SW 1271 (cell line): ENCODE measurements around the gene TMEM255B.
"Not testable (repeated sequence)": the region's sequence is repeated elsewhere in the genome, so short reads cannot be mapped to it uniquely, and the experiment has no call there.

Experiments
- DNase-seq, 2 experiments: peaks; one replicate each; lab custom pipeline; 2025; lab: John Stamatoyannopoulos, UW

Gene TMEM255B

DNA sequence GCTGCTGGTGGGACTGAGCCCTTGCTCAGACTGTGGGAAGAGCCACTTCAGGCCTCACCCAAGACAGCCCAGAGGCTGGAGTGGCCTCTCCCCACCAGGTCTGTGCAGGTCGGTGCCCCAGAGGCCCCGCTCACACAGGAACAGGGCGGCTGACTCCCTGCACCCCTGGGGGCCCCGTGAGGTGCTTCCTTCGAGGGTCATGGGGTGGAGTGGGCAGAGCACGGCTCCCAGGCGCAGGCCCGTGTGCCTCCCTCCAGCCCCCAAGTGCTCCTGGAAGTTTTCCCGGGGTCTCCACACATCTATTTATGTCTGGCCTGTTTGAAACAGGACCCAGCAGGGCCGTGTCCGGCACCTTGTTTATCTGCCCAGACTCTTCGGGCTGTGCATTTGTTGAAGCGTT, 9.5 kb upstream of the TMEM255B start:
- no peak for DNase-seq

DNA sequence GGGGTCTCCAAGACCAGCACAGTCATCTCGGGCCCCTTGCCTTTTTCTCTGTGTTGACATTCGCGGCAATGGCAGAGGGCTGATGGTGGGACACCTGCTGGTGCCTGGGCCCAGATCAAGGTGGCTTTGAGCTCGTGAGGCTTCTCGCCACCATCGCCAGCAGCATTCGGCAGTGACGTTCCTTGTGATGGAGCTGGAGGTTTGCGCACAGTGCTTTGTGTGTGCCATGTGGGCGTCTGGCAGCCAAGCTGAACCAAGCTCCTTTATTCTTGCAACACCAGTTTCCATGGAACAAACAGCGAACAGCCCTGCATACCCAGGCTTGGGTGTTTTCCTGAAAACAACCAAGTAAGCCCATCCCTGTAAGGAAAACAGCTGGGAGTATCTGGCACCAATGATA, 9.1 kb upstream of the TMEM255B start:
- no peak for DNase-seq

GRCh38 chr13:113750554-113751399, 8.2 kb upstream of the TMEM255B start:
- no peak for DNase-seq

GRCh38 chr13:113751491-113751890, 7.5 kb upstream of the TMEM255B start:
- DNase-seq, result no peak

DNA sequence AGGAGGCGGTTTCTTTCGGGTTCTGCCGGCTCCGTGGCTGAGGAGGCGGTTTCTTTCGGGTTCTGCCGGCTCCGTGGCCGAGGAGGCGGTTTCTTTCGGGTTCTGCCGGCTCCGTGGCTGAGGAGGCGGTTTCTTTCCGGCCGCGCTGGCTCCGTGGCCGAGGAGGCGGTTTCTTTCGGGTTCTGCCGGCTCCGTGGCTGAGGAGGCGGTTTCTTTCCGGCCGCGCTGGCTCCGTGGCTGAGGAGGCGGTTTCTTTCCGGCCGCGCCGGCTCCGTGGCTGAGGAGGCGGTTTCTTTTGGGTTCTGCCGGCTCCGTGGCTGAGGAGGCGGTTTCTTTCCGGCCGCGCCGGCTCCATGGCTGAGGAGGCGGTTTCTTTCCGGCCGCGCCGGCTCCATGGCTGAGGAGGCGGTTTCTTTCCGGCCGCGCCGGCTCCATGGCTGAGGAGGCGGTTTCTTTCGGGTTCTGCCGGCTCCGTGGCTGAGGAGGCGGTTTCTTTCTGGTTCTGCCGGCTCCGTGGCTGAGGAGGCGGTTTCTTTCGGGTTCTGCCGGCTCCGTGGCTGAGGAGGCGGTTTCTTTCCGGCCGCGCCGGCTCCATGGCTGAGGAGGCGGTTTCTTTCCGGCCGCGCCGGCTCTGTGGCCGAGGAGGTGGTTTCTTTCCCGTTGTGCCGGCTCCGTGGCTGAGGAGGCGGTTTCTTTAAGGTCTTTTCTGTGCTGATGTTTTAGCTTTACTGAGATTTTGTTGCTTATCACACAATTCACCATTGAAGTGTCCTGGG, 6.6 kb upstream of the TMEM255B start:
- not testable (repeated sequence) for DNase-seq

DNA sequence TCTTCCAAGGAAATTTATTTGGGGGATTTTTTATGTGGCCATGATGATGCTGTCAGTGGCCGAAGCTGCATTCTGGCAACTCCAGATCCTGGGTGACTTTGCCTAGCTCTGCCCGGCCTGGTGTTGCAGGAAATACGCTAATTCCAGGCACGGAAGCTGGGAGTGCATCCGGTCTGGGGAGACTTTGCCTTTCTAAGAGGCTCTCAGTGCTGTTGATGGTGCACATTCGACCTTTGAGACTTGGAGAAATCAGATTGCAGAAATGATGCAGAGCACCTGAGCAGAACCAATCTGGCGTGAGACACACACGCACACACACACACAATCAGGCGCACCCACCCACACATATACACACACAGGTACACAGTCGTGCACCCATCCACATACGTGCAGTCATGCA, 5.9 kb upstream of the TMEM255B start:
- DNase-seq, result no peak

- no peak for DNase-seq
Measured at GRCh38 chr13:113754242-113754641, 4.8 kb upstream of the TMEM255B start.

- DNase-seq, result no peak
Measured at GRCh38 chr13:113754691-113755090, 4.3 kb upstream of the TMEM255B start.

DNA sequence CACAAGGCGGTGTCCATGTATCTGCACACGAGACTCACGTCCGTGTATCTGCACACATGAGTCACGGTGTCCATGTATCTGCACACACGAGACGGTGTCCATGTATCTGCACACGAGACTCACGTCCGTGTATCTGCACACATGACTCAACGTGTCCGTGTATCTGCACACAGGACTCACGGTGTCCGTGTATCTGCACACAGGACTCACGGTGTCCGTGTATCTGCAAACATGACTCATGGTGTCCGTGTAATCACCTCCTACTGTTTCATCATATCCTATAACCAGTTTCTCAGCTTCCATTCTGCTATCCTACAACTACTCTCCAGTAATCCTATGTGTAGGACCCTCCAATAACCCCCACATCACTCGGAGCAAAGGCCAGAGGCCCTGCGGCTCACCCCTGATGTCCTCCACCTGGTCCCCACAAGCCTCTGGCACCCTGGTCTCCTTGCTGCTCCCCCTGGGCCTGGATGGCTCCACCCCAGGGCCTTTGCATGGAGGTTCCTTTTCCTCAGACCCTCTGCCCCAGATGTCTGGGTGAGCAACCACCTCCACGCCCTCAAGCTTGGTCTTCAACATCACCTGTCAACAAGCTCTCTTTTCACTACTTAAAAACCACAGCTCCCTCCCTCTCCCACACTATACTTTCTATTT, 2.5 kb upstream of the TMEM255B start:
- DNase-seq, result no peak

DNA sequence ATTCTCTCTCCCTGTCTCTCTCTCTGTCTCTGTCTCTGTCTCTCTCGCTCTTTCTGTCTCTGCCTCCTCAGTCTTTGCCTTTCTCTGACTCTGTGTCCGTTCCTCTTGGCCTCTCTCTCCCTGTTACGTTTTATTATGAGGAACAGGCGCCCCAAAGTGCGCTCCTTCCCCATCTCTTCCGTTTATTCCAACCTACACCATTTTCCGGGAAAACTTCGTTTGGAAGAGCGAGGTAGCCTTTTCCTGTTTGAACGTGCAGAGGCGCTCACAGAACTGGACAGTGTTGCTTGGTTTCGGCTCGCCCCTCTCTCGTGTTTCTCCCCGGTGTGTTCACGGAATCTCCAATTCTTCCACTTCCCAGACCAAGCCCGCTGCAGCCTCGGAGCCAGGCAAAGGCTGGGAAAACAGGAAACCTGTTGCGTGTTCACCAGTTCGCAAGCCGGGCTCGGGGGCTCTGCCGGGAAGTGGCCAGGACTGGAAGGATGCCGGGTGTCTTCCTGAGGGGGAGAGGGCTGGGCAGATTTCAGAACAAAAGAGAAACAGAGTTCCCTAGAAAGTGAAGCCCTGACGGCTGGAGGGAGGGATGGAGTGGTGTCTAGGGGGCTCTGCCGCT, 605 bp downstream of the TMEM255B start:
- no peak for DNase-seq

- DNase-seq, result no peak
Measured at GRCh38 chr13:113761136-113761535, 2.1 kb downstream of the TMEM255B start.

DNA sequence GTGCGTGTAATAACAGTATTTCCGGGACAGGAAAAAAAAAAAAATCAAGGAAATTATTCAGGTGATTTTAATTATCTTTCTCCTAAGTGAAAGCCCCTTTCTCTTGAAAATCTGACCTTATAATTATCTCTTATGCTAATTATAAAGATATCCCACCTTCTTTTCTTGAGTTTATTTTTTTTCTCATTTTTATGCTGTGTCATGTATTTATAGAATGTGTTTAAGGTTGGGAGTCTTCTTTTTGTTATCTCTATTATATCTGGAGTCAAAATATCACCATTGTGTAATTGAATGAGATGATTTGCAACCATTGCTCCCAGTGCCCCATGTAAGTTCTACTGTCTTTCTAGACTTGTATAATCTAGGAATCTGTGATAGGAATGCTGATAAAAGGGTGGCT, 3.0 kb downstream of the TMEM255B start:
- DNase-seq, result no peak

DNA sequence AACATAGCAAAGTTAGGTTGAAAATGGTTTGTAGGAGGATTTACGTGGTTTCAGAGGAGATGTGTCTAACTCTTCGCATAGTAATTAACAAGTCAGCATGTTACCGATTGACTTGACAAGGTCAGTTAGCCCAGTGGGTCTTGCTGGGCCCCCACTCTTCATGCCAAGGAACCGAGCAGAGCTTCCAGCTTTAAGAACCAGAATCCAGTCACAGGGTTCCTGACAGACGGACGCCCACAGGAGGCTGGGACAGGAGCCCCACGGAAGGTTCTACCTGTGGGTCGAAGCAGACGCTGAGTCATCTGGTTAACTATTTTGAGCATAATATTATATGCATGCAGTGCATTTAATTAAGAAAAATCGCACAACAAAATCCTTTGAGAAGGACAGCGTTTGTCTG, 3.5 kb downstream of the TMEM255B start:
- DNase-seq, result no peak

GRCh38 chr13:113763254-113763653, 4.2 kb downstream of the TMEM255B start:
- DNase-seq, result no peak

- no peak for DNase-seq
Measured at GRCh38 chr13:113763961-113764792, 5.2 kb downstream of the TMEM255B start.

GRCh38 chr13:113764793-113765563, 6.0 kb downstream of the TMEM255B start:
- DNase-seq, result no peak

DNA sequence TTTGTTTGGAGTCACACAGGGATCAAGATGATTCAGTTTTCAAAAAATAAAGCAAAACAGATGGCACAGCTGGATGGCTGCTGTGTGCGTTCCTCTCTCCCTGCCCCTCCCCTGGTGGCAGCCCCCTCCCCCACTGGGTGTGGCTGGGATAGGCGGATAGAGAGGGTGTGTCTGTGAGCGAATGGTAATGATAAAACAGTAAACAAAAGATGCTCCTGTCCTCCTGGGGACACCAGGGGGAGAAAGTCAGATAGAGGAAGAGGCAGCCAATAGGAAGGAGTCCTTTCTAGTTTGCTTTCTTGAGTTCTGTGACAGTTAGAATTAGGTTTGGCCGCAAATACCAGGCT, 6.5 kb downstream of the TMEM255B start:
- no peak for DNase-seq

DNA sequence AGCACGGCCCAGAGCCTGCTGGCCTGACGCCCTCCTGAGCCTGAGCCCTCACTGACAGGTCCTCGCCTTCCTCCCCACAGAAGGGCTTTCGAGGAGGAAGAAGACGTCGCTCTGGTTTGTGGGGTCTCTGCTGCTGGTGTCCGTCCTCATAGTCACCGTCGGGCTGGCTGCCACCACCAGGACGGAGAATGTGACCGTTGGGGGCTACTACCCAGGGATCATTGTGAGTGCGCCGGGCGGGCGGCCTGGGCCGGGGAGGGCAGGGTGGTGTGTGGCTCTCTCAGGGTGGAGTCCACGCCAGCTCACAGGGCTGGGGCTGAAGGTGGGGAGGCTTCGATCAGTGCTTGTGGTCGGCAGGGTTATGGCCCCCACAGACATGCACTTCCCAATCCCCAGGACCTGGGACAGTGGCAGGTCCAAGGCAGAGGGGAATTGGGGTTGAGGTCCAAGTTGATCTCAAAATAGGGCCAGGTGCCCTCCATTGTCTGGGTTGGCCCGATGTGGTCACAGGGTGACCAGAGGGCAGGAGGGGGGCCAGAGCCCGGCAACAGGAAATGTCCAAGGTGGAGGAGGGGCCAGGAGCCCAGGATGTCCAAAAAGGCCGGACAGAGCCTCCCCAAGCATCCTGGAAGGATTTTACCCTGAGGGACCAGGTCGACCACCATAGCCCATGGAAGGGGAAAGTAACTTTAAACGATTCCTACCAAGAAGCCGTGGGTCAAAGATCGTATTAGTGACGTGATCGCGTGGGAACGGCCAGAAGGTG, 7.2 kb downstream of the TMEM255B start:
- DNase-seq, result no peak

GRCh38 chr13:113767366-113767765, 8.3 kb downstream of the TMEM255B start:
- DNase-seq, result no peak
